DOHH2 (cell line): ENCODE measurements around the gene ADNP.
A peak's percentile ranks its signal among the peaks of the same experiment; 100 is the strongest.

Experiments
- H3F3A ChIP-seq: fragments of 200-600 bp; sonication (generic), shearing (Covaris generic); 2 replicates; pipeline ENCODE4 v1.6.0; 2016; ENCODE audit warnings: antibody characterized with exemption, mild to moderate bottlenecking; ENCODE audit not compliant: control insufficient read depth, insufficient read depth
- H3K27ac ChIP-seq: fragments of 200-600 bp; sonication (generic); 2 replicates; pipeline ENCODE4 v1.5.1; 2014; ENCODE audit warnings: low read depth, mild to moderate bottlenecking, low read length, moderate library complexity
- H3K27me3 ChIP-seq: fragments of 200-600 bp; sonication (generic); 2 replicates; pipeline ENCODE4 v1.6.1; 2014; ENCODE audit warnings: mild to moderate bottlenecking, low read length, mixed read lengths; ENCODE audit not compliant: control insufficient read depth
- H3K36me3 ChIP-seq: fragments of 200-600 bp; sonication (generic); 2 replicates; pipeline ENCODE4 v1.6.1; 2014; ENCODE audit warnings: mild to moderate bottlenecking, low read length, moderate library complexity, mixed read lengths; ENCODE audit not compliant: control insufficient read depth
- H3K4me1 ChIP-seq: fragments of 200-600 bp; sonication (generic); 2 replicates; pipeline ENCODE4 v1.6.1; 2014; ENCODE audit warnings: mild to moderate bottlenecking, low read length, mixed read lengths; ENCODE audit not compliant: control insufficient read depth
- H3K4me2 ChIP-seq: fragments of 200-600 bp; sonication (generic); 2 replicates; pipeline ENCODE4 v1.6.0; 2014; ENCODE audit warnings: mild to moderate bottlenecking, low read length, moderate library complexity
- H3K4me3 ChIP-seq: fragments of 200-600 bp; sonication (generic); 2 replicates; pipeline ENCODE4 v1.5.1; 2014; ENCODE audit warnings: mild to moderate bottlenecking, low read length, mixed read lengths
- H3K79me2 ChIP-seq: fragments of 200-600 bp; sonication (generic); 2 replicates; pipeline ENCODE4 v1.6.1; 2014; ENCODE audit warnings: mild to moderate bottlenecking, low read length, mixed read lengths; ENCODE audit not compliant: control insufficient read depth
- H3K9me2 ChIP-seq: fragments of 200-600 bp; sonication (generic); replicated peaks from 2 replicates; pipeline ENCODE4 v1.6.1; 2014; ENCODE audit warnings: mild to moderate bottlenecking, low read length, mixed read lengths; ENCODE audit not compliant: control insufficient read depth
- H3K9me3 ChIP-seq: fragments of 200-600 bp; sonication (generic); 2 replicates; pipeline ENCODE4 v1.6.1; 2014; ENCODE audit warnings: antibody characterized with exemption, low read length, mixed read lengths; ENCODE audit not compliant: control insufficient read depth, insufficient read depth
- H4K20me1 ChIP-seq: fragments of 200-600 bp; sonication (generic); 2 replicates; pipeline ENCODE4 v1.6.0; 2014; ENCODE audit warnings: low read depth, mild to moderate bottlenecking, antibody characterized with exemption, low read length, moderate library complexity; ENCODE audit not compliant: control insufficient read depth, insufficient read depth
- EZH2phosphoT487 ChIP-seq: fragments of 200-600 bp; sonication (generic); IDR thresholded peaks from 2 replicates; pipeline ENCODE4 v1.6.1; 2017; ENCODE audit warnings: borderline replicate concordance, mild to moderate bottlenecking, antibody characterized with exemption, low read length, moderate library complexity, mixed read lengths
- TF ChIP-seq, protein P1 (sequence below): fragments of 200-600 bp; sonication (generic); IDR thresholded peaks from one replicate; pipeline ENCODE4 v1.5.1; 2014; ENCODE audit warnings: antibody characterized with exemption, mild to moderate bottlenecking, low read depth, low read length; ENCODE audit not compliant: poor library complexity, severe bottlenecking

ADNP gene

DNA sequence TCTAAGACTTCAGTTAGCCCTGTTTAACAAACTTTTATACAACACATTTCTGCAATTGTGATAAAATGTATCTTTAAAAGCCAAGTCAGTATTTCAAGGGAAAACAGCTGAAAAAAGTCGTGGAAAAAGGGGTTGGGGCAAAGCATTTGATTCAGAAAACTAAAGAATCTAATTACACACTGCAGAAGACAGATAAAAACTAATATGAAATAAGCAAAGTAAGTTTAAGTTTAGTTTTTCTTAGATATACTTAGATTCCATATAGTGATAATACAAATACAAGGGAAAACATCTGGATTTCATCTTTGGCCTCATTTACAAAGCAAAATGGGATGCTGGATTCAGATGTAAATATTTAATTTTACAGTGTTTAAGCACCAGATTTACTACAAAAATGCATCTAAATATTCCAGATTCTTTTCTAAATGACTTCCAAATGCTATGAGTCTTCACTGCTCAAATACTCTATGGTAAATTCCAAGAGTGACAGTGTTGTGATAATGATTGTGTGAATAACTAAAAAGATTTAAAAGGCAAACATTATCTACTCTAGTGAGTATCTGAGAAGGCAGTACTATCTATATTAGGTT, 1.5 kb upstream of the ADNP start:
- Histone ChIP-seq H3K4me2 (peak overlapping the region; percentile 60; the same call in 1 of the 2 replicates), H4K20me1 (peaks cover 14% of the 10 kb centered on the region), H3K79me2 (peaks cover 35% of the 10 kb centered on the region), H3K27me3 (no peaks in the 10 kb centered on the region), H3K9me2 (no peaks in the 10 kb centered on the region), H3K4me1 (peaks cover 29% of the 10 kb centered on the region), H3K9me3 (no peaks in the 10 kb centered on the region), H3K36me3 (peaks cover 78% of the 10 kb centered on the region), H3K4me3 (no peak overlapping the region), H3K27ac (no peak overlapping the region), H3F3A (peaks cover 37% of the 10 kb centered on the region)
- TF ChIP-seq, protein P1, sequence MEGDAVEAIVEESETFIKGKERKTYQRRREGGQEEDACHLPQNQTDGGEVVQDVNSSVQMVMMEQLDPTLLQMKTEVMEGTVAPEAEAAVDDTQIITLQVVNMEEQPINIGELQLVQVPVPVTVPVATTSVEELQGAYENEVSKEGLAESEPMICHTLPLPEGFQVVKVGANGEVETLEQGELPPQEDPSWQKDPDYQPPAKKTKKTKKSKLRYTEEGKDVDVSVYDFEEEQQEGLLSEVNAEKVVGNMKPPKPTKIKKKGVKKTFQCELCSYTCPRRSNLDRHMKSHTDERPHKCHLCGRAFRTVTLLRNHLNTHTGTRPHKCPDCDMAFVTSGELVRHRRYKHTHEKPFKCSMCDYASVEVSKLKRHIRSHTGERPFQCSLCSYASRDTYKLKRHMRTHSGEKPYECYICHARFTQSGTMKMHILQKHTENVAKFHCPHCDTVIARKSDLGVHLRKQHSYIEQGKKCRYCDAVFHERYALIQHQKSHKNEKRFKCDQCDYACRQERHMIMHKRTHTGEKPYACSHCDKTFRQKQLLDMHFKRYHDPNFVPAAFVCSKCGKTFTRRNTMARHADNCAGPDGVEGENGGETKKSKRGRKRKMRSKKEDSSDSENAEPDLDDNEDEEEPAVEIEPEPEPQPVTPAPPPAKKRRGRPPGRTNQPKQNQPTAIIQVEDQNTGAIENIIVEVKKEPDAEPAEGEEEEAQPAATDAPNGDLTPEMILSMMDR, result no peak
- no peak for TF ChIP-seq EZH2phosphoT487

DNA sequence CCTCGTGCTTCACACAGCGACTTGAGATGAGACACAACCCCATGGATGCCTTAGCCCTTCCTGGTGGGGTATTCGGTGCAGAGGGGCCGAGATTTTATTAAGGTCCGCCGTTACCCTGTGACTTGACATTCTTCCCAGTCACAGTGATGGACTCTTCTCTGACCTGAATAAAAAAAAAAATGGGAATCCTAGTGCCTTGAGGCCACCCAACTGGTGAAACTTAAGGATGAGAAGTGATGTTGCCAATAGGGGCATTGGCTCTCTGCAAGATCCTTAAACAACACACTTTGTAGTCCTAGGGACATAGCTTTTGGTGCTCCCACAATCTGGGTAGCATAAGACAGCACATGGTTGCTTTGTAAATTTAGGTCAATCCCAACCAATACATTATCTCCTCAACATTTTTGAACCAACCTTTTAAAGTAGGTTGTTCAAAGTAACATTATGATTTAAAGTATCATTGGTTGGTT, 814 bp upstream of the ADNP start:
- Histone ChIP-seq H3K4me2 (peak overlapping the region; percentile 60), H3K79me2 (peaks cover 42% of the 10 kb centered on the region)

DNA sequence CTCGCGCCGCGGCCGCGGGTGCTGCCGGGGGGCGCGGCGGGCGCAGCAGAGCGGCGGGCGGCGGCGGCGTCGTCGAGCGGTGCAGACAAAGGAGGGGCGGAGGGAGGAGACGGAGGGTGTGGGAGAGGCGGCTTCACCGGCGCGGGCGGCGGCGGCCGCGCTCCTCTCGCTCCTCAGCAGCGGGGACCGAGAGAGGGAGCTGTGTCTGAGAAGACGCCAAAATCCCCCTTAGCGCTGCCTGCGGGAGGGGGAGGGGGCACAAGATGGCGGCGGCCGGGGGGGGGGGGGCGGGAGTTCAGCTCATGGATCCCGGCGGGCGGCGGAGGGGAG, 296 bp downstream of the ADNP start:
- Histone ChIP-seq H3K27ac (peak overlapping the region; percentile 73), H3K36me3 (peaks cover 82% of the 10 kb centered on the region), H3F3A (peaks cover 33% of the 10 kb centered on the region), H3K4me2 (no peak overlapping the region), H3K9me3 (no peaks in the 10 kb centered on the region), H3K9me2 (no peaks in the 10 kb centered on the region), H3K79me2 (peaks cover 53% of the 10 kb centered on the region), H4K20me1 (peaks cover 20% of the 10 kb centered on the region), H3K4me3 (peak overlapping the region; percentile 68), H3K4me1 (peaks cover 44% of the 10 kb centered on the region), H3K27me3 (no peaks in the 10 kb centered on the region)
- TF ChIP-seq EZH2phosphoT487, result no peak
- TF ChIP-seq, protein P1, result no peak

More for the DNA sequence above, 814 bp upstream of the ADNP start:
- Histone ChIP-seq H3K4me1 (peaks cover 36% of the 10 kb centered on the region), H4K20me1 (peaks cover 19% of the 10 kb centered on the region), H3K27me3 (no peaks in the 10 kb centered on the region), H3K9me2 (no peaks in the 10 kb centered on the region), H3K27ac (peak overlapping the region; percentile 73), H3F3A (peaks cover 36% of the 10 kb centered on the region), H3K4me3 (peak overlapping the region; percentile 68), H3K9me3 (no peaks in the 10 kb centered on the region), H3K36me3 (peaks cover 83% of the 10 kb centered on the region)
- TF ChIP-seq, protein P1, result no peak
- TF ChIP-seq EZH2phosphoT487, result no peak
